Activated effector memory CD4-positive, alpha-beta T cell treated with Interleukin-2 at 50 U/mL for 16 hours (primary cell): Measurements from ENCODE around the gene IQCF2.
"Not testable (repeated sequence)": the region's sequence is repeated elsewhere in the genome, so short reads cannot be mapped to it uniquely, and the experiment has no call there.

Experiments
- DNase-seq: peaks from one replicate; pipeline ENCODE4 v3.0.0-alpha.2; 2020

Gene IQCF2

DNA sequence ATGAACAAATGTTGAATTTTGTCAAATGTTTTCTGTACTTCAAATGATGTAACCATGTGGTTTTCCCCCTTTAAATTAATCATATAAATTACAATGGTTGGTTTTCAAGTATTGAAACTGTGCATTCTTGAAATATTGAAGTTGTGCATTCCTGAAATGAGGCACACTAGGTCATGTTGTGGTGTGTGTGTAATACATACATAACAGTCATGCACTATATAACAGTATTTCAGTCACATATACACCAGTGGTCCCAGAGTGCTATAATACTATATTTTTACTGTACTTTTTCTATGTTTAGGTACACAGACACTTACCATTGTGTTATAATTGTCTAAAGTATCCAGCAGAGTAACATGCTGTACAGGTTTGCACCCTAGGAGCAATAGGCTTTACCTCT is 25.0 kb downstream of the IQCF2 start:
- no peak for DNase-seq

- DNase-seq, result no peak
These were observed 26.2 kb downstream of the IQCF2 start for GRCh38 chr3:51887620-51888019.

DNA sequence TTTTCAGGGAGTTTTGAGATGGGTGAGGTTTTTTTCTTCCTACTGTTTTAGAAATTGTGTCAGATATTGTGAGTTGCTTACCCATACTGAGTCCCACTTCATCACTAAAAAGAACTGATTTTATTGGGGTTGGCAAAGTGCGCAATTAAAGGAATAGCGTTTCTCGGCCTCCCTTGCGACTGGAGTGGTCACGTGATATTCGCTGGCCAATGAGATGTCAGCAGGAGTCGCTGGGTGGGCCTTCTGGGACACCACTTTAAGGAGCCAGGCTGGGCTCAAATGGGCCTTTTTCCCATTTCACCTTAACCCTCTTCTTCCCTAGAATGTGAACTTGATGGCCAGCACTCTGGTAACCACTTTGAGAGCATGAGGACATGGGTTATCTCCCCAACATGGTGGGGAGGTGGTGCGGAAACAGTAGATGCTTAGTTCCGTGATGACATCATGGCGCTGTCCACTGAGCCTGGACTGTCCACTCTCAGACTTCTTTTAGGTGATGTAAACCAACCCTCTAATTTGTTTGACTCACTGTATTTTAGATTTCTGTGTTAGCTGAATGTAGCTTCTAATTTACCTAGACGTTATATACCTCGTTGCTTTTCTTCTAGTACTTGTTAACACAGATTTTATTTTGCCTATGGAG is 27.2 kb downstream of the IQCF2 start:
- no peak for DNase-seq

- DNase-seq, result no peak
These were observed 30.0 kb downstream of the IQCF2 start for GRCh38 chr3:51891242-51892039.

DNA sequence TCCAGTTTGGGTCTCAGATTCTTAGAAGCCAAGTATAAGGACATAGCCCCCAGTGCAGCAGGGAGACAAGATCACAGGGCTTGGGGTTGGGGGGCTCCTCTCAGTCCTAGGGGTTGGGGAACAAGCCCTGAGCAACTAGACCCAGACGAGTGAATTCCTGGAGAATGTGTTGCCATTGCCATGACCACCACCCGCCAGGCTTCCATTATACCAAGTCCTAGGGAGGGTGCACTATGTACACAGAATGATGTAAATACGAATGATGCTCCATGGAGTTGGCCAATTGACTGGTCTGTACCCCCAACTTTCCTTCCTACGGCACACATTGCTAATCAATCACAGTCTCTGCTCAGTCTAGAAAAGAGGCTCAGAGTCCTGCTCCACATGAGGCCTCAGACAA is 33.0 kb downstream of the IQCF2 start:
- DNase-seq, result no peak

DNA sequence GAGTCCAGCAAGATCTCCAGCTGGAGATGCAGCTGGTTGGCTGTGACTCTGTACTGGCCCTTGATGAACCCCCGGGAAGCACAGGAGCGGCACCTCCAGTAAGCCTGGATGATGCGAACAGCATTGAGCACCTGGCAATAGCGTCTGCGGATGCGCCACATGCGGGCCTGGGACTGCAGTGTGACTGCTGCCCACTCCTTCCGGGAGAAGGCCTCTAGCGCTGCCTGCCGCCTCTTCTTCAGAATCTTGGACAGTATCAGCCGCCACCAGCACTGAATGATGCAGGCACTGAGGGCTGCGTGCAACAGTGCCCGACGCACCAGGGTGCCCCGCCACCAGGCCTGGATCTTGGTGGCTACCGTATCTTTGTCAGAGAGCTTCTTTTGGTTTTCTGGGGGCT is 33.5 kb downstream of the IQCF2 start:
- no peak for DNase-seq

GRCh38 chr3:51896607-51897305 is 35.3 kb downstream of the IQCF2 start:
- no peak for DNase-seq

DNA sequence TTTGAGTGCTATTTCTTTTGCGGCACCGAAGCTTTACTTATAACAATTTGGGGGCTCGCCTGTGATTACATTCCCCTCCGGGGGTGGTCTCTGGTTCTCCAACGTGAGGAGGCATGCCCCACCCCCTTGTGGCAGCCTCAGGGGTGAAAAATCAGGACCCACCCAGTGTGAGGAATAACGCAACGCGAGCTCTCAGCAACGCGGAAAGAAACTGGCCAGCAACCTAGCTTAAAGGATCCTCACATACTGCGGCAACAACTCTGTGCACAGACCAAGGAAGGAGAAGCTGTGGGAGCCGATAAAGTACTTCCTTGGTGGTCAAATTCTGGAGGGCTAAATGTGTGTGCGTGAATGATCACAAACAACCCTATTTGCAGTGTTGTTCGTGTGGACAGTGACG is 36.0 kb downstream of the IQCF2 start:
- no peak for DNase-seq

DNA sequence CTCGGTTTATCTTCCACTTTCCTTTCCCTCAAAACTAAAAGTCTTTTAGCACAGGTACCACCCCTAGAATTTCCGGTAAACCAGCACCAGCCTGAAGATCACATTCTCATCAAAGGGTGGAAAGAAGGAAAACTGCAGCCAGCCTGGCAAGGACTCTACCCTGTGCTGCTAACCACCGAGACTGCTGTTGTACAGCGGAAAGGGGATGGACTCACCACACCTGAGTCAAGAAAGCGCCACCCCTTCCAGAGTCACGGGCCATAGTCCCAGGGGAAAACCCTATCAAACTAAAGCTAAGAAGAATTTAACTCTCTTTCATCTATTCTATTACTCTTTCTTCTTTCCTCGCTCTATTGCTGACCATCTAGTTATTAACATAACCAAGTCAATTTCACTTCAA is 38.6 kb downstream of the IQCF2 start:
- not testable (repeated sequence) for DNase-seq

GRCh38 chr3:51902361-51902760 is 40.9 kb downstream of the IQCF2 start:
- DNase-seq, result not testable (repeated sequence)

DNA sequence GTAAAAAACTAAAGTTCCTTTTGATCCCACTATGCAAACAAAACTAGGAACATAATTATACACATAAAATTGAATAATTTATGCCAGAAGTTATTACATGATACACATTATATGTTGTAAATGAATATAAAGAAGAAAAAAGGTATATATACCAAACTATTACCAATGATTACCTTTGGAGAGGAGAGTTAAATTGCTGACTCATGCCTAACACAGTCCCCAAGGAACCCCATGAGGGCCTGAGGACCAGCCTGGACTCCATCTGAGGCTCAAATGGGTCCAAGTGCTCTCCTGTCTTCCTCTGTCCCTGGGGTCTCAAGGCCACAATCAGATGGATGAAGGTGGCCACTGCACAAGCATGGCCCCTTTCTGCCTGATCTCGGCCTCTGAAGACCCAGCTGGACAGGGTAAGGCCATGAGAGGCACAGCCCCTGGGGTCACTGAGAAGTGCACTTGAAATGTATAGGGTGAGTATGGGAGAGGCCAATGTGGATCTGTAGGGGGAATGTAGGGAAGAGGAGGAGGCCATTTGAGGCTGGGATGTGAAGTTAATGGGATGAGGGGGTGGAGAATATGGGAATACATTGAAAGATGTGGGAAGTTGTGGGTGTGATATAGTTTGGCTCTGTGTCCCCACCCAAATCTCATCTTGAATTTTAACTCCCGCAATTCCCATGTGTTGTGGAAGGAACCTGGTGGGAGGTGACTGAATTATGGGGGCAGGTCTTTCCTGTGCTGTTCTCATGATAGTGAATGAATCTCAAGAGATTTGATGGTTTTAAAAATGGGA is 42.8 kb downstream of the IQCF2 start:
- DNase-seq, result no peak

GRCh38 chr3:51908026-51908425 is 46.6 kb downstream of the IQCF2 start:
- no peak for DNase-seq
